Measurements from ENCODE around the gene ING2. TPM values are rescaled to one million over a fixed set of nuclear protein-coding genes. Genes with fewer than 3 reads are reported as not detected.
"Not testable (repeated sequence)": the region's sequence is repeated elsewhere in the genome, so short reads cannot be mapped to it uniquely, and the experiment has no call there.

ING2 gene
- polyA plus RNA-seq (ENCODE audit: insufficient read length in 10 of 10): 10 to 100 TPM; 13.8 to 21.9 (median 14.7) TPM
- long read RNA-seq, donor 1, transcript ING2-201 (2 exons, 1,189 nt): major isoform, 12 of 14 reads
- long read RNA-seq, donor 1, partial matches to known transcripts: 0 of 14 reads
- long read RNA-seq, donor 1, other reads (novel, unspliced or antisense): 0 of 14 reads
- long read RNA-seq, donor 2, transcript ING2-201 (2 exons, 1,189 nt): major isoform, 7 of 19 reads
- long read RNA-seq, donor 2, transcript ING2-202 (2 exons, 599 nt): minor isoform, 6 of 19 reads
- long read RNA-seq, donor 2, partial matches to known transcripts: 6 of 19 reads
- long read RNA-seq, donor 2, other reads (novel, unspliced or antisense): 0 of 19 reads
- long read RNA-seq, donor 3: 0 reads
- long read RNA-seq, donor 4, transcript ING2-201 (2 exons, 1,189 nt): major isoform, 8 of 12 reads
- long read RNA-seq, donor 4, partial matches to known transcripts: 0 of 12 reads
- long read RNA-seq, donor 4, other reads (novel, unspliced or antisense): 0 of 12 reads
- long read RNA-seq, donor 5, transcript ING2-201 (2 exons, 1,189 nt): major isoform, 13 of 20 reads
- long read RNA-seq, donor 5, transcript ING2-202 (2 exons, 599 nt): minor isoform, 7 of 20 reads
- long read RNA-seq, donor 5, partial matches to known transcripts: 0 of 20 reads
- long read RNA-seq, donor 5, other reads (novel, unspliced or antisense): 0 of 20 reads
- long read RNA-seq, donor 6, transcript ING2-202 (2 exons, 599 nt): minor isoform, 7 of 26 reads
- long read RNA-seq, donor 6, transcript ING2-201 (2 exons, 1,189 nt): major isoform, 14 of 26 reads
- long read RNA-seq, donor 6, partial matches to known transcripts: 5 of 26 reads
- long read RNA-seq, donor 6, other reads (novel, unspliced or antisense): 0 of 26 reads
- long read RNA-seq, donor 7, transcript ING2-201 (2 exons, 1,189 nt): major isoform, 9 of 15 reads
- long read RNA-seq, donor 7, transcript ING2-202 (2 exons, 599 nt): minor isoform, 6 of 15 reads
- long read RNA-seq, donor 7, partial matches to known transcripts: 0 of 15 reads
- long read RNA-seq, donor 7, other reads (novel, unspliced or antisense): 0 of 15 reads
- long read RNA-seq, donor 8, transcript ING2-201 (2 exons, 1,189 nt): major isoform, 12 of 21 reads
- long read RNA-seq, donor 8, partial matches to known transcripts: 6 of 21 reads
- long read RNA-seq, donor 8, other reads (novel, unspliced or antisense): 0 of 21 reads
- long read RNA-seq, donor 9, partial matches to known transcripts: 0 of 1 reads
- long read RNA-seq, donor 9, other reads (novel, unspliced or antisense): 0 of 1 reads

- peak in 2 of 3 donors; percentile 17 to 87 for DNase-seq
These were observed at the start of gene ING2 for GRCh38 chr4:183504930-183505610. Gene ING2, plus strand, starts transcription at chr4:183505058. Its CDS starts 138 bp downstream, at chr4:183505196.

DNA sequence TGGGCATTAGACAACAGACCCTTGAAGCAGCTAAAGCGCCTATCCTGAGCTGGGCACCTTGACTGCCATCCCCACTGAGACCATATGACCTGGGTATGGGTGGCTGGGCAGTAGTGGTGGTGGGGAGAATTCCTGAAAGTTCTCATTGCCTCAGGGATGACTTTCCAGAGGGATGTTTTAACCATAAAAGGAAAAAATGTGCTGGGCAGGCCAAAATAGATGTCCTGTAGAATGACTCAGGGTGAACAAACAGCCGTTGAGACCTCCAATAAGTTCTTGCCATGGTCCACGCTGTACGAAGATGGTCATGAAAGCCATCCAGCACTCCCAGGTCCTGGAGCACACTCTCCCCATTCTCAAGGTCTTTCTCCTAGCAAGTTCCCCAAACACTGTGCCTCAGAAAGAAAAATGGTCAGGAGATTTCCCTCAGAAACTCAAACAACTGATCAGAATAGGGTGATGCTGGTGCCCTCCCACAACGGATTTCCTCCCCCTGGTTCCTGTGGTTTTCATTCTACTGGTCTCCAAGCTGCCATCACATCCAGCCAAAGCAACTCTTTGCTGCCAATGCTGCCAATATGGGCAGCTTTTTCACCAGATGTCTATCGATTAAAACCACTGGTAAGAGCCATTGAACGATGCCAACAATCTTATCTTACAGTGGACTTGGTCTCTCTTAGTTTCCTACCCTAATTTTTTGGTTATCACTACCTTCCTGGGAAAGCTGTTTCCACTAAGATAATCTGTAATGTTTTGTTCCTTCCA lies 49.2 kb upstream of the ING2 start:
- no peak for DNase-seq

DNA sequence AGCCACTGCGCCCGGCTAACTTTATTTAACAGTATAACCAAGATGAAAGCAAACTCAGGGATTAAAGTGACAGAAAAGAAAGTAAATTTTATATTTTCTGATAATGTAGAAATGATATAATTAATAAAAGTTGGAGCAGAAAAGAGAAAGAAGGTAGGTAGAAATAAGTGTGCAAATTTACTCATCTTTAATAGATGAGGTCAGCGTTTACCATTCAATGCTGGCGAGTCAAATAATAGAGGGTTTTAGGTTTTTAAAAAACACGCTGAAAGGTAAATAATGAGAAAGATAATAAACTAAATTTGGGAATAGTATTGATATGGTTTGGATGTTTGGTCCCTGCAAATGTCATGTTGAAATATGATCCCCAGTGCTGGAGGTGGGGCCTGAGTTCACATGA lies 46.9 kb upstream of the ING2 start:
- DNase-seq: no peak

- not testable (repeated sequence) for DNase-seq
These were observed 40.8 kb upstream of the ING2 start for GRCh38 chr4:183463903-183464619.

DNA sequence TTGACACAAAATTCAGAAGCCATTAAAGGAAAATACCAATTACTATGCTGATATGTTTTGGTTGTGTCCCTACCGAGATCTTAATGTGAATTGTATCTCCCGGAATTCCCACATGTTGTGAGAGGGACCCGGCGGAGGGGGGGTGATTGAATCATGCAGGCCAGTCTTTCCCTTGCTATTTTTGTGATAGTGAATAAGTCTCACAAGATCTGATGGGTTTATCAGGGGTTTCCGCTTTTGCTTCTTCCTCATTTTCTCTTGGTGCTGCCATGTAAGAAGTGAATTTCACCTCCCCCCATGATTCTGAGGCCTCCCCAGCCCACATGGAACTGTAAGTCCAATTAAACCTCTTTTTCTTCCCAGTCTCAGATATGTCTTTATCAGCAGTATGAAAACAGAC lies 39.0 kb upstream of the ING2 start:
- DNase-seq: not testable (repeated sequence)

DNA sequence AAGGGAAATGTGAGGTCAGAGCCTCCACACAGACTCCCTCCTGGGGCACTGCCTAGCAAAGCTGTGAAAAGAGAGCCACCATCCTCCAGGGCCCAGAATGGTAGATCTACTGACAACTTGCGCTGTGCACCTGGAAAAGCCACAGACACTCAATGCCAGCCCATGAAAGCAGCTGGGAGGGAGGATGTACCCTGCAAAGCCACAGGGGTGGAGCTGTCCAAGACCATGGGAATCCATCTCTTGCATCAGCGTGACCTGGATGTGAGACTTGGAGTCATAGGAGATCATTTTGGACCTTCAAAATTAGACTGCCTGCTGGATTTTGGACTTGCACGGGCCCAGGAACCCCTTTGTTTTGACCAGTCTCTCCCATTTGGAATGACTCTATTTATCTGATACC lies 37.6 kb upstream of the ING2 start:
- DNase-seq: no peak

GRCh38 chr4:183468210-183469095 lies 36.4 kb upstream of the ING2 start:
- no peak for DNase-seq

DNA sequence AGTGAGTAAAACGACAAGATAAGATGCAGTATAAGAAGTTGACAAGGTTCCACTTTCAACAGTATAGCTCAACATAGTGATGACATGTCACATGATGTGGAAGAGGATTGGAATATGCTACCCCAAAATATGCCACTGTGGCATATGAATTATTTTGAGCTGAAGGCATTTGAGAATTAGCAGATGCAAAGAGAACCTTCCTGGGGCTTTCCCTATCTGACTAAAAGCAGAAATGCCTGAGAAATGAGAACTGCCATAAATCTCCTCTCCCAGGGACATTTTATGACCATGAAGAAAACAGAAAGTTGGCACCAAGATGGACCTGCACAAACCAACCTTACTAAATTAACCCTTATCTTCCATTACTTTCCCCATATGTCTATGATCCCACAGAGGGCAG lies 35.6 kb upstream of the ING2 start:
- DNase-seq: no peak

DNA sequence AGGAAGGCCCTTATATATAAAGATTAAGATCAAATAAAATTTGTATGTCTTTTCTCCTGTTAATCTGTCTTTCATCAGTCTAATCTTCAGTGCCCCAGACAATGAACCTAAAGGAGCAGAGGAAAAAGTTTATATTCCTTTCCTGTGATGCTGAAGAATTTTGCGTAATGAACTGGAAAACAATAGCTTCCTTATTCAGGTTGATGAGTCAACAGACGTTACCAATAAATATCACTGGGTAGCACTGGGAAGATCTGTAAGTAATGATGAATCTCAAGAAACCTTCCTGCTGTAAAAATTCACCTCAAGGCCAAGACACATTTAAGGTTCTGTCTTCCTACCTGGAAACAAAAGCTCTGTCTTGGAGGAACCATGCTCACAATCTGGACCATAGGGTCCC lies 34.9 kb upstream of the ING2 start:
- no peak for DNase-seq

- DNase-seq: no peak
These were observed 34.0 kb upstream of the ING2 start for GRCh38 chr4:183470821-183471220.

DNA sequence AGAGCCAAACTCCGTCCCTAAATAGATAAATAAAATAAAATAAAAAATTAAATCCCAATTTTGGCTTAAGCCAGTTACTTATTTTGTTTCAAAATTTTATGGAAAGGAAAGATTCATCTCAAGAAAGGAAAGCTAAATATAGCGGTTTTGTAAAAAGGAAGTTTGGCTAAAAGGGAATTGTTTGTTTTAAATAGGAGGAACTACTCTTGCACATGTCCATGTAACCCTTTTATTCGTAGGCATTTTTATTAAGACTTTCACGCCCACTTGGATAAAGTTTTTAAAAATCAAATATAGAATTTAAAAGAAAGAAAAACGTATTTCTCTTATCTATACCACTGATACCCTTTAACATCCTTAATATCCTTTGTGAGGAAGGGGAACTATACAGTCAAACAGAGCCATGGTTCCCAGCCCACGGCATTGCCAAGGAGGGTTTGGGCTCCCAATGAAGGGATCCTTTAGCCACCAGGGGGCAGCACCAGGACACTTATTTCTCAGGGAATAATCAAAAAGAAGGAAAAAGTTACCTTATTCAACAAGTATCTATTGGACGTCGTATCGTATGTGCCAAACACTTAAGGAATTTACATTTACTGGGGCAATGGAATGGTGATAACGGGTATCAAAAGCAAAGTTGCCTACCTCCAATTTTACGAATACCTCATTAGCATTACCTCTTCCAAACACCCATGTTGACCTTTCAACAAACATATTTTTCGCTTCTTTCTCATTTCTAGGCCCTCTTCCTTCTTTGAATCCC lies 32.7 kb upstream of the ING2 start:
- DNase-seq: peak; percentile 74 to 87 (median 84)

DNA sequence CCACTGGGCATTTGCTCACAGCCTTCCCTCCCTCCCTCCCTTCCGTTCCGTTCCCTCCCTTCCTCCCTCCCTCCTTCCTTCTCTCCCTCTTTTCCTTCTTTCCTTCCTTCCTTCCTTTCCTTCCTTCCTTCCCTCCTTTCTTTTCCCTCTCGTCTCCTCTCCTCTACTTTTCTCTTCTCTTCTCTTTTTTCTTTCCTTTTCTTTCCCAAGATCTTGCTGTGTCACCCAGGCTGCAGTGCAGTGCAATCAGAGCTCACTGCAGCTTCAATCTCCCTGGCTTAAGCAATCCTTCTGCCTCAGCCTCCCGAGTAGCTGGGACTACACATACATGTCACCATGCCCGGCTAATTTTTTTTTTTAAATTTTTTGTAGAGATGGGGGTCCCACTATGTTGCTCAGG lies 26.7 kb upstream of the ING2 start:
- no peak for DNase-seq

DNA sequence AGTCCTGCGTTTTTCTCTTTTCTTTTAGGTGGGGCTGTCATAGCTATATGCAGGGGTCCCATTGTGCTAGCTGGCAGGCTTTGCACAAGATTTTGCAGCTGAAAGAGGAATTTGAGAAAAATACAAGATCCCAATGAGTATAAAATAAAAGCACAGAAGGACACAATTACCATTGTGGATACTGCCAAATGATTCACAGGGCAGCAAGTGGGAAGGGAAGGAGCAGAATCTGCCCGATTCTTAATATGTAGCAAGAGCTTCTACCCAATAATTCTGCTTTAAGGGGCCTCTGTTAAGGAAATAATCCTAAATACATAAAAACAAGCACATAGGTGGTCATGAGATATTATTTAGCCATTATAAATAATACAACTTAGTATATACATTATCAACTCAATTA lies 25.9 kb upstream of the ING2 start:
- DNase-seq: no peak

DNA sequence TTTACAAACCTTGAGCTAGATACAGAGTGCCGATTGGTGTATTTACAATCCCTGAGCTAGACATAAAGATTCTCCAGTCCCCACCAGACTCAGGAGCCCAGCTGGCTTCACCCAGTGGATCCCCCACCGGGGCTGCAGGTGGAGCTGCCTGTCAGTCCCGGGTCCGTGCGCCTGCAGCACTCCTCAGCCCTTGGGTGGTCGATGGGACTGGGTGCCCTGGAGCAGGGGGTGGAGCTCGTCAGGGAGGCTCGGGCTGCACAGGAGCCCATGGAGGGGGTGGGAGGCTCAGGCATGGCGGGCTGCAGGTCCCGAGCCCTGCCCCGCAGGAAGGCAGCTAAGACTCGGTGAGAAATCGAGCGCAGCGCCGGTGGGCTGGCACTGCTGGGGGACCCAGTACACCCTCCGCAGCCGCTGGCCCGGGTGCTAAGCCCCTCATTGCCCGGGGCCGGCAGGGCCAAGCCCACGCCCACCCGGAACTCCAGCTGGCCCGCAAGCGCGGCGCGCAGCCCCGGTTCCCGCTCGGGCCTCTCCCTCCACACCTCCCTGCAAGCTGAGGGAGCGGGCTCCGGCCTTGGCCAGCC lies 22.3 kb upstream of the ING2 start:
- DNase-seq: not testable (repeated sequence)

GRCh38 chr4:183483997-183484396 lies 20.9 kb upstream of the ING2 start:
- DNase-seq: no peak

DNA sequence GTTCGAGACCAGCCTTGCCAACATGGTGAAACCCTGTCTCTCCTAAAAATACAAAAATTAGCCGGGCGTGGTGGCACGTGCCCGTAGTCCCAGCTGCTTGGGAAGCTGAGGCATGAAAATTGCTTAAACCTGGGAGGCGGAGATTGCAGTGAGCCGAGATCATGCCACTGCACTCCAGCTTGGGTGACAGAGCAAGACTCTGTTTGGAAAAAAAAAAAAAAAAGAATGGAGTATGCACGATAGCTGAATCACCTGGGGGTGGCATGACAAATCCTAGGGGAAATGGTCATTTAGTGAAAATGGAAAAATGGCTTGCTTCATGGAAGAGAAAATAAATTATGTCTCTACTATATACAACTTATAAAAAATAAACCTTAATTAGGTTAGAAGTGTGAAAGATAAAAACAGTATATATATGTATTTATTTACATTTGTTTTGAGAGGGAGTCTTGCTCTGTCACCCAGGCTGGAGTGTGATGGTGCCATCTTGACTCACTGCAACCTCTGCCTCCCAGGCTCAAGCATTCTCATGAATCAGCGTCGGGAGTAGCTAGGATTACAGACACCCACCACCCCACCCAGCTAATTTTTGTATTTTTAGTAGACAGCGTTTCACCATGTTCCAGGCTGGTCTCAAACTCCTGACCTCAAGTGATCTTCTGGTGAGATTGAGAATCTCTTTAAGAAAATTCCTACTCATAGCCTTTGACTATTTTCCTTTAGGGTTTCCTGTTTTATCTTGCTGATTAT lies 19.3 kb upstream of the ING2 start:
- no peak for DNase-seq

- DNase-seq: peak in 1 of 3 donors; percentile 19
These were observed 12.1 kb upstream of the ING2 start for GRCh38 chr4:183492791-183493222.
